WTC11 (cell line): Measurements from ENCODE around the gene TCP11. TPM values are rescaled to one million over a fixed set of nuclear protein-coding genes. Genes with fewer than 3 reads are reported as not detected.

Experiments used
- ATAC-seq: fragments of 200-7000 bp; cut with Tn5 transposase; 2 replicates; pipeline ENCODE4 v1.10.0; 2021; ENCODE audit warnings: mild to moderate bottlenecking, moderate library complexity
- CTCF ChIA-PET: fragments of 300-600 bp; sonication (Branson Sonifier 250); formaldehyde crosslinking; loops from one replicate; lab custom pipeline; 2021; ENCODE audit warnings: antibody characterized with exemption; lab: Charles Lee
- POLR2A ChIA-PET: fragments of 350-600 bp; sonication (Branson Sonifier 250); formaldehyde crosslinking; loops from one replicate; lab custom pipeline; 2021; ENCODE audit warnings: antibody characterized with exemption; lab: Charles Lee
- DNase-seq: peaks from one replicate; pipeline ENCODE4 v3.0.0; 2021; ENCODE audit warnings: low spot score
- H3K27ac Mint-ChIP-seq: 2 replicates; pipeline ENCODE4 v1.8.0; 2021; ENCODE audit warnings: mixed read lengths
- H3K27me3 Mint-ChIP-seq: 2 replicates; pipeline ENCODE4 v1.8.0; 2021; ENCODE audit warnings: low read depth, mild to moderate bottlenecking, moderate library complexity, mixed read lengths
- H3K36me3 Mint-ChIP-seq: 2 replicates; pipeline ENCODE4 v1.8.0; 2021; ENCODE audit warnings: mixed read lengths
- H3K4me1 Mint-ChIP-seq: 2 replicates; pipeline ENCODE4 v1.8.0; 2022; ENCODE audit warnings: mixed read lengths
- H3K4me3 Mint-ChIP-seq: 2 replicates; pipeline ENCODE4 v1.8.0; 2021; ENCODE audit warnings: mild to moderate bottlenecking, moderate library complexity, mixed read lengths
- H3K9me3 Mint-ChIP-seq: 2 replicates; pipeline ENCODE4 v1.8.0; 2021; ENCODE audit warnings: mixed read lengths
- ARID4B ChIP-seq: sonication (generic); formaldehyde crosslinking; IDR thresholded peaks from 2 replicates; pipeline ENCODE4 v1.8.0; 2023; ENCODE audit warnings: missing genetic modification reagents, mild to moderate bottlenecking, borderline replicate concordance
- ATF6 ChIP-seq: sonication (generic); formaldehyde crosslinking; IDR thresholded peaks from 2 replicates; pipeline ENCODE4 v1.8.1; 2023; ENCODE audit warnings: mild to moderate bottlenecking, missing genetic modification reagents
- CBFB ChIP-seq: sonication (generic); formaldehyde crosslinking; IDR thresholded peaks from 2 replicates; pipeline ENCODE4 v1.8.1; 2022; ENCODE audit warnings: mild to moderate bottlenecking, low read depth, missing genetic modification reagents
- E2F5 ChIP-seq: sonication (generic); formaldehyde crosslinking; IDR thresholded peaks from 2 replicates; pipeline ENCODE4 v1.8.1; 2022; ENCODE audit warnings: mild to moderate bottlenecking, moderate library complexity, missing genetic modification reagents
- EMX1 ChIP-seq: fragments of 250-450 bp; sonication (Bioruptor Pico); IDR thresholded peaks from 2 replicates; pipeline ENCODE4 v1.8.0; 2021; ENCODE audit warnings: mild to moderate bottlenecking
- ERG ChIP-seq: fragments of 250-450 bp; sonication (Bioruptor Pico); IDR thresholded peaks from 2 replicates; pipeline ENCODE4 v1.8.0; 2021; ENCODE audit warnings: mild to moderate bottlenecking
- ETV6 ChIP-seq: sonication (generic); formaldehyde crosslinking; IDR thresholded peaks from 2 replicates; pipeline ENCODE4 v1.8.1; 2022; ENCODE audit warnings: mild to moderate bottlenecking, missing genetic modification reagents
- FOXJ3 ChIP-seq: sonication (generic); formaldehyde crosslinking; IDR thresholded peaks from 2 replicates; pipeline ENCODE4 v1.9.0; 2021; ENCODE audit warnings: missing genetic modification reagents, mild to moderate bottlenecking, borderline replicate concordance
- JUN ChIP-seq: sonication (generic); formaldehyde crosslinking; IDR thresholded peaks from 2 replicates; pipeline ENCODE4 v1.8.0; 2023; ENCODE audit warnings: mild to moderate bottlenecking, missing genetic modification reagents
- SMAD4 ChIP-seq: sonication (generic); formaldehyde crosslinking; IDR thresholded peaks from 2 replicates; pipeline ENCODE4 v1.8.0; 2022; ENCODE audit warnings: mild to moderate bottlenecking, missing genetic modification reagents
- SOX15 ChIP-seq: fragments of 250-450 bp; sonication (Bioruptor Pico); IDR thresholded peaks from 2 replicates; pipeline ENCODE4 v1.9.0; 2021; ENCODE audit warnings: mild to moderate bottlenecking
- TCF7 ChIP-seq: sonication (generic); formaldehyde crosslinking; IDR thresholded peaks from 2 replicates; pipeline ENCODE4 v1.8.0; 2022; ENCODE audit warnings: mild to moderate bottlenecking, low read depth, missing genetic modification reagents, moderate library complexity
- TEAD1 ChIP-seq: sonication (generic); formaldehyde crosslinking; IDR thresholded peaks from 2 replicates; pipeline ENCODE4 v1.8.0; 2022; ENCODE audit warnings: mild to moderate bottlenecking, missing genetic modification reagents
- ZNF232 ChIP-seq: sonication (generic); formaldehyde crosslinking; IDR thresholded peaks from 2 replicates; pipeline ENCODE4 v1.8.0; 2022; ENCODE audit warnings: mild to moderate bottlenecking, missing genetic modification reagents
- total RNA-seq: library from RNA; stranded (reverse); gene quantifications from 3 replicates; pipeline ENCODE4 v1.2.3, GENCODE V29; 2021
- TF ChIP-seq, protein P1 (sequence below): fragments of 250-450 bp; sonication (Bioruptor Pico); IDR thresholded peaks from 2 replicates; pipeline ENCODE4 v1.9.0; 2021; ENCODE audit warnings: mild to moderate bottlenecking

TCP11 gene
- total RNA-seq, 1 experiment from 2014 or later = not detected

GRCh38 chr6:35188886-35189285, 47.7 kb upstream of the TCP11 start (continued):
- no peak for TF ChIP-seq ATF6
- no peak for TF ChIP-seq CBFB
- no peak for TF ChIP-seq EMX1 (CRISPR knock-in tag)
- TF ChIP-seq ZNF232 (CRISPR knock-in tag) = no peak
- TF ChIP-seq SOX15 (CRISPR knock-in tag) = no peak
- TF ChIP-seq ETV6 = no peak
- TF ChIP-seq, all 79 proteins: peak for 0

GRCh38 chr6:35186571-35186970, 45.4 kb upstream of the TCP11 start:
- Mint-ChIP-seq H3K9me3 (no peaks in the 10 kb centered on the region), H3K27me3 (peaks cover 15% of the 10 kb centered on the region)
- no peak for TF ChIP-seq ARID4B (CRISPR knock-in tag)
- TF ChIP-seq ERG (CRISPR knock-in tag) = no peak
- no peak for TF ChIP-seq JUN (CRISPR knock-in tag)
- no peak for TF ChIP-seq FOXJ3 (CRISPR knock-in tag)
- TF ChIP-seq, protein P1, sequence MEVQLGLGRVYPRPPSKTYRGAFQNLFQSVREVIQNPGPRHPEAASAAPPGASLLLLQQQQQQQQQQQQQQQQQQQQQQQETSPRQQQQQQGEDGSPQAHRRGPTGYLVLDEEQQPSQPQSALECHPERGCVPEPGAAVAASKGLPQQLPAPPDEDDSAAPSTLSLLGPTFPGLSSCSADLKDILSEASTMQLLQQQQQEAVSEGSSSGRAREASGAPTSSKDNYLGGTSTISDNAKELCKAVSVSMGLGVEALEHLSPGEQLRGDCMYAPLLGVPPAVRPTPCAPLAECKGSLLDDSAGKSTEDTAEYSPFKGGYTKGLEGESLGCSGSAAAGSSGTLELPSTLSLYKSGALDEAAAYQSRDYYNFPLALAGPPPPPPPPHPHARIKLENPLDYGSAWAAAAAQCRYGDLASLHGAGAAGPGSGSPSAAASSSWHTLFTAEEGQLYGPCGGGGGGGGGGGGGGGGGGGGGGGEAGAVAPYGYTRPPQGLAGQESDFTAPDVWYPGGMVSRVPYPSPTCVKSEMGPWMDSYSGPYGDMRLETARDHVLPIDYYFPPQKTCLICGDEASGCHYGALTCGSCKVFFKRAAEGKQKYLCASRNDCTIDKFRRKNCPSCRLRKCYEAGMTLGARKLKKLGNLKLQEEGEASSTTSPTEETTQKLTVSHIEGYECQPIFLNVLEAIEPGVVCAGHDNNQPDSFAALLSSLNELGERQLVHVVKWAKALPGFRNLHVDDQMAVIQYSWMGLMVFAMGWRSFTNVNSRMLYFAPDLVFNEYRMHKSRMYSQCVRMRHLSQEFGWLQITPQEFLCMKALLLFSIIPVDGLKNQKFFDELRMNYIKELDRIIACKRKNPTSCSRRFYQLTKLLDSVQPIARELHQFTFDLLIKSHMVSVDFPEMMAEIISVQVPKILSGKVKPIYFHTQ (CRISPR knock-in tag) = no peak
- TF ChIP-seq, all 79 proteins: peak for 0
- Mint-ChIP-seq H3K36me3 (no peaks in the 10 kb centered on the region), H3K27ac (no peak overlapping the region), H3K4me1 (peaks cover 5% of the 10 kb centered on the region; the same call in 1 of the 2 replicates), H3K4me3 (no peak overlapping the region)
- ChIA-PET POLR2A (no interaction called here), CTCF (interaction anchor here (0.6 to 3.2 kb wide), 3 partner anchors 18 to 336 kb away, joined by 3 to 21 read pairs (median 7); no protein-coding TSS in a partner anchor)
- ATAC-seq = no peak
- no peak for DNase-seq

DNA sequence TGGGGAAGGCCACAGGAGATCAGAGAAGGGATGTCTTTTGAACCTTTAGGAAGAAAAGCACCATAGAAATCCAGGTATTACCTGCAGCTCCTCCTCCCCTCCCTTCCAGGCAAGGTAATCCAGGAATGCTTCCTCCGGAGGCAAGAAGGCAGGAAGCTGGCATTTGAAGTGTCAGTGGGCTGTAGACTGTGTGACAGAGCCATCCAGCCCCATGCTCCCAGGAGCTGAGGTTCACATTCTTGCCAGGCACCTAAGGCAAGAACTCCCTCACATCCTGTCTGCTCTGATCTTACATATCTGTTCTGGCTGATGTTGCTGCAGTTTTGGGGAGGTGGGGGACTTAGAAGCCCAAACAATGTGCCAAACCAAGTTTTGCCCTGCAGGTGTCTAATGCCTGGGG, 44.8 kb upstream of the TCP11 start:
- POLR2A ChIA-PET = no interaction called here
- no peaks in the 10 kb centered on the region for H3K9me3 Mint-ChIP-seq
- H3K4me1 Mint-ChIP-seq = peaks cover 5% of the 10 kb centered on the region; the same call in 1 of the 2 replicates
- DNase-seq (no peak), ATAC-seq (peak; percentile 52)
- TF ChIP-seq E2F5 (no peak), SMAD4 (no peak), TCF7 (CRISPR knock-in tag) (no peak), TEAD1 (no peak)
- peaks cover 15% of the 10 kb centered on the region for H3K27me3 Mint-ChIP-seq
- no peak overlapping the region for H3K4me3 Mint-ChIP-seq
- CTCF ChIA-PET = interaction anchor here (1.1 to 3.2 kb wide), 3 partner anchors 19 to 46 kb away, joined by 4 to 21 read pairs (median 7); no protein-coding TSS in a partner anchor
- no peaks in the 10 kb centered on the region for H3K36me3 Mint-ChIP-seq
- H3K27ac Mint-ChIP-seq = no peak overlapping the region
